Measurements from ENCODE around the gene TMEM44.

Gene TMEM44

DNA sequence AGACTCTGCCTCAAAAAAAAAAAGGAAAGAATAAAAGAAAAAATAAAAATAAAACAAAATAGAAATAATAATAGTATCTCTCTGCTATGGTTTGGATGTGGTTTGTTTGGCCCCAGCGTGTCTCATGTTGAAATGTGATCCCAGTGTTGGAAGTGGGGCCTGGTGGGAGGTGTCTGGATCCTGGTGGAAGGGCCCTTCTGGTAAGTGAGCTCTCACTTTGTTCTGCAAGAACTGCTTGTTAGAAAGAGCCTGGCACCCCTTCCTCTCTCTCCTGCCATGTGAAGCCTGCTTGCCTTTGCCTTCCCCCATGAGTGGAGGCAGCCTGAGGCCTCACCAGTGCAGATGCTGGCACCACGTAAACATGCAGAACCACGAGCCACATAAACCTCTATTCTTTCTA is 26.3 kb downstream of the TMEM44 start (continued):
- no peak for TF ChIP-seq PRDM10 (tag by site-specific recombination; IDR thresholded peaks at IDR 0.05)
- TF ChIP-seq KLF16 (tag by site-specific recombination; IDR thresholded peaks at IDR 0.05): no peak
- TF ChIP-seq ZNF776 (tag by site-specific recombination; IDR thresholded peaks at IDR 0.05; ENCODE audit: borderline replicate concordance): no peak
- TF ChIP-seq ZNF26 (tag by site-specific recombination; IDR thresholded peaks at IDR 0.05): no peak
- no peak for TF ChIP-seq ZSCAN16 (tag by site-specific recombination; IDR thresholded peaks at IDR 0.05)
- TF ChIP-seq ZNF529 (tag by site-specific recombination; IDR thresholded peaks at IDR 0.05; ENCODE audit: insufficient replicate concordance): no peak
- no peak for TF ChIP-seq SP2 (tag by site-specific recombination; IDR thresholded peaks at IDR 0.05)
- TF ChIP-seq ZNF23 (tag by site-specific recombination; IDR thresholded peaks at IDR 0.05; ENCODE audit: borderline replicate concordance): no peak
- TF ChIP-seq TRIM28 (IDR thresholded peaks at IDR 0.05; ENCODE audit: borderline replicate concordance, low read length): no peak
- TF ChIP-seq ZNF555 (tag by site-specific recombination; conservative IDR thresholded peaks at IDR 0.05): no peak
- TF ChIP-seq, protein P1, sequence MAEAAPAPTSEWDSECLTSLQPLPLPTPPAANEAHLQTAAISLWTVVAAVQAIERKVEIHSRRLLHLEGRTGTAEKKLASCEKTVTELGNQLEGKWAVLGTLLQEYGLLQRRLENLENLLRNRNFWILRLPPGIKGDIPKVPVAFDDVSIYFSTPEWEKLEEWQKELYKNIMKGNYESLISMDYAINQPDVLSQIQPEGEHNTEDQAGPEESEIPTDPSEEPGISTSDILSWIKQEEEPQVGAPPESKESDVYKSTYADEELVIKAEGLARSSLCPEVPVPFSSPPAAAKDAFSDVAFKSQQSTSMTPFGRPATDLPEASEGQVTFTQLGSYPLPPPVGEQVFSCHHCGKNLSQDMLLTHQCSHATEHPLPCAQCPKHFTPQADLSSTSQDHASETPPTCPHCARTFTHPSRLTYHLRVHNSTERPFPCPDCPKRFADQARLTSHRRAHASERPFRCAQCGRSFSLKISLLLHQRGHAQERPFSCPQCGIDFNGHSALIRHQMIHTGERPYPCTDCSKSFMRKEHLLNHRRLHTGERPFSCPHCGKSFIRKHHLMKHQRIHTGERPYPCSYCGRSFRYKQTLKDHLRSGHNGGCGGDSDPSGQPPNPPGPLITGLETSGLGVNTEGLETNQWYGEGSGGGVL (tag by site-specific recombination; IDR thresholded peaks at IDR 0.05): no peak

DNA sequence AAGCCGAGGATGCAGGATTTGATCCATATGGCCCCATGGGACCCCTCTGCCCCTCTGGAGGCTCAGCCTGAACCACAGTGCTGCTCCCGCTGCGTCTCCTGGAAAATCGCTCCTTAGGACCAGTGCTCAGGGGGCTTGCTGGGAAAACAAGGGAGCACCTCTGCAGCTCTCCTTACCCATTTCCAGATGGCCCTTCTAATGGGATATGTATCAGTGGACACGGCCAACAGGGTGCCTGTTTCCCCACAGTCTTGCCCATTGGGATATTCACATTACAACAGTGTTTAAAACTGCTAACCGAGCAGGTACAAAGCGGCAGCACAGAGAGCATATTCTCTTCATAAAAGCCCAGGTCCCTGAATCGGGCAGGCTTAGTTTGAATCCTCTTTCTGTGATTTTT is 27.1 kb downstream of the TMEM44 start:
- Histone ChIP-seq H3K4me3 (ENCODE audit: low read depth, low read length) (no peak overlapping the region), H3K27ac (ENCODE audit: extremely low read depth, low read depth, low read length) (no peak overlapping the region), H3K9me3 (ENCODE audit: control insufficient read depth, insufficient read depth, low read depth, low read length) (no peaks in the 10 kb centered on the region), H3K36me3 (ENCODE audit: control insufficient read depth in 2 of 2, insufficient read depth in 1 of 2, low read length in 2 of 2) (peaks cover 0 to 5% of the 10 kb centered on the region in 2 experiments; a peak in 1 of 3 replicates), H3K4me1 (ENCODE audit: control insufficient read depth, insufficient read depth, low read length) (no peaks in the 10 kb centered on the region)
- ChIA-PET CTCF (no interaction called here), POLR2A (no interaction called here)
- TF ChIP-seq KLF16 (tag by site-specific recombination; IDR thresholded peaks at IDR 0.05): no peak
- no peak for TF ChIP-seq ZNF239 (tag by site-specific recombination; IDR thresholded peaks at IDR 0.05)
- TF ChIP-seq ZNF302 (tag by site-specific recombination; IDR thresholded peaks at IDR 0.05; ENCODE audit: low read depth): no peak
- no peak for TF ChIP-seq ZNF132 (tag by site-specific recombination; IDR thresholded peaks at IDR 0.05; ENCODE audit: borderline replicate concordance)
- TF ChIP-seq ZNF155 (tag by site-specific recombination; IDR thresholded peaks at IDR 0.05): no peak
- TF ChIP-seq ZNF354C (tag by site-specific recombination; IDR thresholded peaks at IDR 0.05; ENCODE audit: borderline replicate concordance, low read depth): no peak
- TF ChIP-seq, protein P2, sequence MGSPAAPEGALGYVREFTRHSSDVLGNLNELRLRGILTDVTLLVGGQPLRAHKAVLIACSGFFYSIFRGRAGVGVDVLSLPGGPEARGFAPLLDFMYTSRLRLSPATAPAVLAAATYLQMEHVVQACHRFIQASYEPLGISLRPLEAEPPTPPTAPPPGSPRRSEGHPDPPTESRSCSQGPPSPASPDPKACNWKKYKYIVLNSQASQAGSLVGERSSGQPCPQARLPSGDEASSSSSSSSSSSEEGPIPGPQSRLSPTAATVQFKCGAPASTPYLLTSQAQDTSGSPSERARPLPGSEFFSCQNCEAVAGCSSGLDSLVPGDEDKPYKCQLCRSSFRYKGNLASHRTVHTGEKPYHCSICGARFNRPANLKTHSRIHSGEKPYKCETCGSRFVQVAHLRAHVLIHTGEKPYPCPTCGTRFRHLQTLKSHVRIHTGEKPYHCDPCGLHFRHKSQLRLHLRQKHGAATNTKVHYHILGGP (tag by site-specific recombination; IDR thresholded peaks at IDR 0.05): no peak
- TF ChIP-seq ZNF404 (tag by site-specific recombination; IDR thresholded peaks at IDR 0.05): no peak
- TF ChIP-seq GLIS1 (tag by site-specific recombination; IDR thresholded peaks at IDR 0.05): no peak
- TF ChIP-seq ZNF24 (tag by site-specific recombination; IDR thresholded peaks at IDR 0.05): no peak
- TF ChIP-seq, protein P3, sequence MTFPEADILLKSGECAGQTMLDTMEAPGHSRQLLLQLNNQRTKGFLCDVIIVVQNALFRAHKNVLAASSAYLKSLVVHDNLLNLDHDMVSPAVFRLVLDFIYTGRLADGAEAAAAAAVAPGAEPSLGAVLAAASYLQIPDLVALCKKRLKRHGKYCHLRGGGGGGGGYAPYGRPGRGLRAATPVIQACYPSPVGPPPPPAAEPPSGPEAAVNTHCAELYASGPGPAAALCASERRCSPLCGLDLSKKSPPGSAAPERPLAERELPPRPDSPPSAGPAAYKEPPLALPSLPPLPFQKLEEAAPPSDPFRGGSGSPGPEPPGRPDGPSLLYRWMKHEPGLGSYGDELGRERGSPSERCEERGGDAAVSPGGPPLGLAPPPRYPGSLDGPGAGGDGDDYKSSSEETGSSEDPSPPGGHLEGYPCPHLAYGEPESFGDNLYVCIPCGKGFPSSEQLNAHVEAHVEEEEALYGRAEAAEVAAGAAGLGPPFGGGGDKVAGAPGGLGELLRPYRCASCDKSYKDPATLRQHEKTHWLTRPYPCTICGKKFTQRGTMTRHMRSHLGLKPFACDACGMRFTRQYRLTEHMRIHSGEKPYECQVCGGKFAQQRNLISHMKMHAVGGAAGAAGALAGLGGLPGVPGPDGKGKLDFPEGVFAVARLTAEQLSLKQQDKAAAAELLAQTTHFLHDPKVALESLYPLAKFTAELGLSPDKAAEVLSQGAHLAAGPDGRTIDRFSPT (tag by site-specific recombination; IDR thresholded peaks at IDR 0.05): no peak
- no peak for TF ChIP-seq ZNF114 (tag by site-specific recombination; IDR thresholded peaks at IDR 0.05)
- TF ChIP-seq, protein P4, sequence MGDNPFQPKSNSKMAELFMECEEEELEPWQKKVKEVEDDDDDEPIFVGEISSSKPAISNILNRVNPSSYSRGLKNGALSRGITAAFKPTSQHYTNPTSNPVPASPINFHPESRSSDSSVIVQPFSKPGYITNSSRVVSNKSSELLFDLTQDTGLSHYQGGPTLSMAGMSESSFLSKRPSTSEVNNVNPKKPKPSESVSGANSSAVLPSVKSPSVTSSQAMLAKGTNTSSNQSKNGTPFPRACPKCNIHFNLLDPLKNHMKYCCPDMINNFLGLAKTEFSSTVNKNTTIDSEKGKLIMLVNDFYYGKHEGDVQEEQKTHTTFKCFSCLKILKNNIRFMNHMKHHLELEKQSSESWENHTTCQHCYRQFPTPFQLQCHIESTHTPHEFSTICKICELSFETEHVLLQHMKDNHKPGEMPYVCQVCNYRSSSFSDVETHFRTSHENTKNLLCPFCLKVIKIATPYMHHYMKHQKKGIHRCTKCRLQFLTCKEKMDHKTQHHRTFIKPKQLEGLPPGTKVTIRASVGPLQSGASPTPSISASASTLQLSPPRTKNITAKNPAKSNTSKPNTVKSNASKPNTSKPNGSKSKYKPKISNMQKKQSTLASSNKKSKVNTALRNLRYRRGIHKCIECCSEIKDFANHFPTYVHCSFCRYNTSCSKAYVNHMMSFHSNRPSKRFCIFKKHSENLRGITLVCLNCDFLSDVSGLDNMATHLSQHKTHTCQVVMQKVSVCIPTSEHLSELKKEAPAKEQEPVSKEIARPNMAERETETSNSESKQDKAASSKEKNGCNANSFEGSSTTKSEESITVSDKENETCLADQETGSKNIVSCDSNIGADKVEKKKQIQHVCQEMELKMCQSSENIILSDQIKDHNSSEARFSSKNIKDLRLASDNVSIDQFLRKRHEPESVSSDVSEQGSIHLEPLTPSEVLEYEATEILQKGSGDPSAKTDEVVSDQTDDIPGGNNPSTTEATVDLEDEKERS (tag by site-specific recombination; IDR thresholded peaks at IDR 0.05): no peak

Measured in HEK293 (cell line).